Panc1 (cell line): ENCODE results near the gene CRYGS. TPM values are rescaled to one million over a fixed set of nuclear protein-coding genes. Genes with fewer than 3 reads are reported as not detected.
"Not testable (repeated sequence)": the region's sequence is repeated elsewhere in the genome, so short reads cannot be mapped to it uniquely, and the experiment has no call there.

ENCODE experiments used
- ATAC-seq: fragments of 200-7000 bp; cut with Tn5 transposase; 2 replicates; pipeline ENCODE4 v1.9.1; 2020; ENCODE audit warnings: mild to moderate bottlenecking, moderate library complexity
- BruUV-seq: library from RNA; stranded (reverse); fragments of 400-500 nt; replicated peaks from 2 replicates; lab custom pipeline; 2021; lab: Mats Ljungman, UMichigan
- CTCF ChIA-PET: fragments of 300-600 bp; sonication (Branson Sonifier 250); formaldehyde crosslinking; loops from one replicate; lab custom pipeline; 2022; ENCODE audit warnings: antibody characterized with exemption; lab: Charles Lee
- POLR2A ChIA-PET: fragments of 300-600 bp; sonication (Branson Sonifier 250); formaldehyde crosslinking; loops from one replicate; lab custom pipeline; 2022; ENCODE audit warnings: antibody characterized with exemption; lab: Charles Lee
- DNase-seq: peaks from one replicate; pipeline ENCODE4 v3.0.0-alpha.2; 2010; ENCODE audit warnings: low read depth, low spot score
- H3K27ac ChIP-seq: 2 replicates; pipeline ENCODE4 v1.5.1; 2011; ENCODE audit warnings: mild to moderate bottlenecking, low read length, inconsistent platforms
- H3K27me3 ChIP-seq: fragments of 200-500 bp; sonication (Bioruptor generic); 2 replicates; pipeline ENCODE4 v1.6.0; 2014; ENCODE audit warnings: low read length, inconsistent platforms; ENCODE audit not compliant: control insufficient read depth, insufficient read depth
- H3K36me3 ChIP-seq: fragments of 200-500 bp; sonication (Bioruptor generic); 2 replicates; pipeline ENCODE4 v1.5.1; 2014; ENCODE audit warnings: inconsistent platforms, mild to moderate bottlenecking, low read length, moderate library complexity; ENCODE audit not compliant: control insufficient read depth, insufficient read depth
- H3K4me1 ChIP-seq: 2 replicates; pipeline ENCODE4 v1.5.1; 2011; ENCODE audit warnings: inconsistent platforms, mild to moderate bottlenecking, low read length, moderate library complexity; ENCODE audit not compliant: control insufficient read depth, insufficient read depth
- H3K4me3 ChIP-seq, 2 experiments: 2 replicates each; pipeline ENCODE4 v1.5.1; 2011 to 2012; ENCODE audit warnings: low read depth in 2 of 2, low read length in 2 of 2, mild to moderate bottlenecking in 2 of 2, inconsistent platforms in 1 of 2, moderate library complexity in 1 of 2
- H3K9me3 ChIP-seq: fragments of 200-500 bp; sonication (Bioruptor generic); 2 replicates; pipeline ENCODE4 v1.5.1; 2014; ENCODE audit warnings: low read depth, mild to moderate bottlenecking, inconsistent platforms, low read length, moderate library complexity; ENCODE audit not compliant: control insufficient read depth, insufficient read depth
- CTCF ChIP-seq: fragments of 450-650 bp; IDR thresholded peaks from 2 replicates; pipeline ENCODE4 v1.5.1; 2017; ENCODE audit warnings: mild to moderate bottlenecking
- POLR2AphosphoS5 ChIP-seq: IDR thresholded peaks from 2 replicates; pipeline ENCODE4 v1.6.1; 2012; ENCODE audit warnings: mild to moderate bottlenecking, low read depth, low read length, moderate library complexity
- REST ChIP-seq, 2 experiments: IDR thresholded peaks; 2 replicates each; pipeline ENCODE4 v1.6.1; 2011 to 2012; ENCODE audit warnings: low read depth in 2 of 2, control low read depth in 1 of 2, low read length in 1 of 2, mild to moderate bottlenecking in 1 of 2, moderate library complexity in 1 of 2; ENCODE audit not compliant: insufficient read depth in 1 of 2
- SIN3A ChIP-seq: IDR thresholded peaks from 2 replicates; pipeline ENCODE4 v1.6.1; 2012; ENCODE audit warnings: low read depth, mild to moderate bottlenecking, low read length, moderate library complexity, borderline replicate concordance; ENCODE audit not compliant: insufficient read depth
- TCF7L2 ChIP-seq: IDR thresholded peaks from 2 replicates; pipeline ENCODE4 v1.6.1; 2011; ENCODE audit warnings: mild to moderate bottlenecking, low read depth, low read length, inconsistent platforms
- in situ Hi-C: cut with HindIII; loops from 2 replicates; pipeline ENCODE4 v1.10.0; 2016; ENCODE audit warnings: low sequenced_read_pairs, low pct_unique_long_range_greater_than_20kb
- intact Hi-C: fragments of 100-400 bp; cut with micrococcal nuclease; formaldehyde crosslinking; loops from one replicate; pipeline ENCODE4 v1.10.0; 2022; ENCODE audit not compliant: unreplicated experiment
- total RNA-seq: library from RNA; stranded (reverse); gene quantifications from one replicate; pipeline ENCODE4 v1.2.1, GENCODE V29; 2021; ENCODE audit not compliant: unreplicated experiment

Gene CRYGS
- total RNA-seq, 1 experiment from 2014 or later: 2.8 TPM

DNA sequence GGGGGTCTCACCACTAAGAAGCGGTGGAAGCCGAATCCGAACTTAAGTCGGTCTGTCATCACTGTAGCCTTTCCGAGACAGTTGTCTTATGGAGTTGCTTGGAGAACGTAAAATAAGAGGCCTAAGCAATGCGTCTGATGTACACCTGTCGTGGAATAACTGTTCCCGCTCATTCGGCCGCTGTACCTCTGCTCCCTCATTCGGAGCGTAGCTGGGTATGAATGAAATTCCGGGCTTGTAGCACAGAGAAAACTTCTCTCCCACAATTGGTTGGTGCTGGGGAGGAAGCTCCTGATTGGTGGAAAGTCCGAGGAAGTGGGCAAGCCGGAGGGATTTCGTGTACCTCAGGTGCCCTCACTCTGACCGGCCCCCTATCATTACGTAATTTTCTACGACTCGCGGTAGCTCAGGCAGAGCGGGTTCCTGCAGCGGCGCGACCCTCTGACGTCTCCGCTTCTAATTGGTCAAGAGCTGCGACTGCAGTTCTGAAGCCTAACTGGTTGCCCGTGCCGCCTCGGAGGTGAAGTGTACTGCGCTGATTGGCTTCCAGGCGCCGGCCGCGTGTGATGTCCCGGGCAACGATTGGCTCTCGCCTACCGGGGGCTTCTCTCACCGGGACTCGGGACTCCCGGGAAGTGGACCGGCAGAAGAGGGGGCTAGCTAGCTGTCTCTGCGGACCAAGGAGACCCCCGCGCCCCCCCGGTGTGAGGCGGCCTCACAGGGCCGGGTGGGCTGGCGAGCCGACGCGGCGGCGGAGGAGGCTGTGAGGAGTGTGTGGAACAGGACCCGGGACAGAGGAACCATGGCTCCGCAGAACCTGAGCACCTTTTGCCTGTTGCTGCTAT is 26.1 kb upstream of the CRYGS start, which contains the start of gene DNAJB11:
Gene DNAJB11, plus strand, starts transcription at position 625 of the 845 bp plus-strand sequence. Its CDS starts 178 bp downstream, at position 803.
- ATAC-seq (peak; percentile 93), DNase-seq (peak; percentile 98)
- intact Hi-C loops: no loop called here
- TF ChIP-seq REST (IDR thresholded peaks at IDR 0.05; ENCODE audit: insufficient read depth in 1 of 2, low read depth in 2 of 2, low read length in 1 of 2): peak in 1 of 2 experiments; percentile 22; a peak in 1 of 4 replicates
- peak; percentile 83 for TF ChIP-seq POLR2AphosphoS5
- no peak for TF ChIP-seq TCF7L2
- no peak for TF ChIP-seq CTCF
- 0 out of 2 replicates have a peak, but pooled peaks have one; percentile 66 for TF ChIP-seq SIN3A
- in situ Hi-C loops: no loop called here
- Histone ChIP-seq H3K27me3 (no peaks in the 10 kb centered on the region), H3K27ac (peak within 1 kb of the TSS; percentile 85), H3K4me3 (peak within 1 kb of the TSS; percentile 87 to 94), H3K9me3 (no peaks in the 10 kb centered on the region), H3K36me3 (peaks cover 38% of the 10 kb centered on the region), H3K4me1 (peaks cover 15% of the 10 kb centered on the region)
- BruUV-seq: no TSS peak
- ChIA-PET CTCF (interaction anchor here (0.9 to 1.2 kb wide), 3 partner anchors 30 to 47 kb away, joined by 3 to 4 read pairs (median 3); no protein-coding TSS in a partner anchor), POLR2A (interaction anchor here (0.6 to 1.3 kb wide), 7 partner anchors 11 to 1619 kb away, joined by 3 to 10 read pairs (median 4); partner anchors contain the start of genes EIF4A2 and TRA2B)

DNA sequence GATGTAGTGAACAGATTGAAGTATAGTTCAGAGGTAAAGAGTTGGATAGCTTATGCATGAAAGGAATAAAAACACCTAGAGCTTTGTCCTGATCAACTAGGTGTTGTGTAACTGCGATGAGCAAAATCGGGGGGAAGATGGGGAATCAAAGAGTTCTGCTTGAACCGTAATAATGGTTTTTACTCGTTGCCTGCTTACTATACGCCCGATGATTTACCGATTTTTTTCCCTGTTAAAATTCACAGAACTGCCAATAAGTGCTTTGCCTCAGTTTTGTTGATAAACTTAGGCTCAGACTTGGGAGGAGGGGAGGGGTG is 25.6 kb upstream of the CRYGS start:
- H3K4me3 ChIP-seq: peak overlapping the region; percentile 81 to 87
- intact Hi-C loops: no loop called here
- peak overlapping the region; percentile 85 for H3K27ac ChIP-seq
- DNase-seq (no peak), ATAC-seq (no peak)
- no peaks in the 10 kb centered on the region for H3K9me3 ChIP-seq
- TSS peak; percentile 94 for BruUV-seq
- TF ChIP-seq POLR2AphosphoS5 (no peak), REST (IDR thresholded peaks at IDR 0.05; ENCODE audit: insufficient read depth in 1 of 2, low read depth in 2 of 2, low read length in 1 of 2) (no peak), TCF7L2 (0 out of 2 replicates have a peak, but pooled peaks have one; percentile 3), CTCF (no peak)
- H3K4me1 ChIP-seq: peaks cover 15% of the 10 kb centered on the region
- ChIA-PET POLR2A (interaction anchor here (0.6 to 1.3 kb wide), 5 partner anchors 47 to 1620 kb away, joined by 3 to 10 read pairs (median 4); partner anchors contain the start of gene EIF4A2), CTCF (interaction anchor here (0.9 to 1.2 kb wide), 3 partner anchors 29 to 47 kb away, joined by 3 to 4 read pairs (median 3); no protein-coding TSS in a partner anchor)
- no peaks in the 10 kb centered on the region for H3K27me3 ChIP-seq
- H3K36me3 ChIP-seq: peaks cover 33% of the 10 kb centered on the region
- in situ Hi-C loops: no loop called here

DNA sequence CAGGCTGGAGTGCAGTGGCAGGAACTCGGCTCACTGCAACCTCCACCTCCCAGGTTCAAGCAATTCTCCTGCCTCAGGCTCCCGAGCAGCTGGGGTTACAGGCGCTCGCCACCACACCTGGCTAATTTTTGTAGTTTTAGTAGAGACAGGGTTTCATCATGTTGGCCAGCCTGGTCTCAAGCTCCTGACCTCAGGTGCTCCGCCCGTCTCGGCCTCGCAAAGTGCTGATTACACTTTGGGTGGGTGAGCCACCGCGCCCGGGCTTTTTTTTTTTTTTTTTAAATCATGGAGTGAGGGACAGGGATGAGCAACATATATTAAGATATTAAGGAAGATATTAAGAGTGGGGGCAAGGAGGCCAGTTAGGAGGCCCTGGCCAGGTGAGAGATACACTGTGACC is 25.2 kb upstream of the CRYGS start:
- CTCF ChIA-PET: interaction anchor here (0.7 kb wide), 1 partner anchor 1754 kb away, joined by 3 read pairs; no protein-coding TSS in a partner anchor
- DNase-seq, H3K27me3 ChIP-seq, in situ Hi-C loops, H3K9me3 ChIP-seq, ATAC-seq, BruUV-seq, intact Hi-C loops: not testable (repeated sequence)
- Histone ChIP-seq H3K36me3 (peaks cover 30% of the 10 kb centered on the region), H3K27ac (peak overlapping the region; percentile 85), H3K4me3 (peak overlapping the region; percentile 81 to 87), H3K4me1 (peaks cover 15% of the 10 kb centered on the region)
- POLR2A ChIA-PET: interaction anchor here (0.6 to 0.7 kb wide), 4 partner anchors 14 to 631 kb away, joined by 3 to 10 read pairs (median 6); no protein-coding TSS in a partner anchor
